Measurements from ENCODE around the gene NRSN2. TPM values are rescaled to one million over a fixed set of nuclear protein-coding genes. Genes with fewer than 3 reads are reported as not detected.

Gene NRSN2
- total RNA-seq, 1 experiment from 2014 or later = 22.7 TPM

DNA sequence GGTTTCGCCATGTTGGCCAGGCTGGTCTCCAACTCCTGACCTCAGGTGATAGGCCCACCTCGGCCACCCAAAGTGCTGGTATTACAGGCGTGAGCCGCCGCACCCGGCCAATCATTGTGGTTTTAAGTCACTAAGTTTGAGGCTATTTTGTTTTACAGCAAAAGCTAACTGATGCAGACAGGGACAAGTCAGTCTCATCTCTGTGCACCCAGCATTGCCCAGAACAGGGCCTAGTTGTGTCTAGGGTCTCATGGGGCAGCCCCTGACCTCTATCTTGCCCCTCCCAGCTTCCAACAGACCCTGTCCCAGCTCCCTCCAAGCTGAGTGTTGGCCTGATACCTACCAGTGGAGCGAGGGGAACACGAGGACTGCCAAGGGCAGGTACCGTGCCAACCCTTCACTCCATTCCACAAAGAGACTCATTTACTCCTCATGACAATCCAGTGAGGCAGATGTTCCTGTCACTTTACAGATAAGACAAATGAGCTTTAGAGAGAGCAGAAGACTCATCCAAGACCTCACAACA, 52.3 kb downstream of the NRSN2 start:
- H3K9me3 ChIP-seq (ENCODE audit: control insufficient read depth, low read depth, low read length) = no peaks in the 10 kb centered on the region
- H3K23ac ChIP-seq (ENCODE audit: insufficient read length, low read depth, low read length) = no peak overlapping the region
- Mint-ChIP-seq H3K4me1 (peaks cover 16% of the 10 kb centered on the region in 2 experiments), H3K27me3 (ENCODE audit: low read depth) (no peaks in the 10 kb centered on the region), H3K27ac (peak overlapping the region in 1 of 3 experiments; percentile 47; a peak in 2 of 7 replicates), H3K4me3 (no peak overlapping the region), H3K36me3 (ENCODE audit: insufficient read depth in 1 of 3, low read depth in 3 of 3) (peaks cover 0 to 19% (median 4%) of the 10 kb centered on the region in 3 experiments; a peak in 4 of 7 replicates), H3K9me3 (peaks cover 2 to 4% of the 10 kb centered on the region in 2 experiments; a peak in 3 of 5 replicates)
- H3K18ac ChIP-seq (ENCODE audit: insufficient read length, low read depth, low read length) = no peak overlapping the region
- no peak overlapping the region for H4K8ac ChIP-seq (replicated peaks; ENCODE audit: insufficient read length, low read depth, low read length)
- H3K79me1 ChIP-seq (ENCODE audit: insufficient read depth, low read depth, low read length, poor library complexity, severe bottlenecking) = no peaks in the 10 kb centered on the region
- no peak overlapping the region for H3K4ac ChIP-seq (ENCODE audit: low read depth, low read length)
- H4K91ac ChIP-seq (ENCODE audit: insufficient read length, low read depth, low read length) = no peak overlapping the region
- no peak overlapping the region for H2AFZ ChIP-seq (ENCODE audit: low read length)
- H3K79me2 ChIP-seq (ENCODE audit: insufficient read depth, low read length) = no peaks in the 10 kb centered on the region
- H2BK120ac ChIP-seq (ENCODE audit: low read depth, low read length, poor library complexity, severe bottlenecking) = no peak overlapping the region
- no peaks in the 10 kb centered on the region for H3K23me2 ChIP-seq (ENCODE audit: insufficient read length, low read depth, low read length, poor library complexity, severe bottlenecking)
- no peak overlapping the region for H2BK15ac ChIP-seq (ENCODE audit: low read depth, low read length)
- H2BK5ac ChIP-seq (ENCODE audit: insufficient read length, low read length) = no peak overlapping the region
- no peak overlapping the region for H3K27ac ChIP-seq (ENCODE audit: insufficient read length, low read depth, low read length)
- H2BK12ac ChIP-seq (ENCODE audit: insufficient read length, low read depth, low read length) = no peak overlapping the region
- H4K20me1 ChIP-seq (ENCODE audit: control insufficient read depth, insufficient read depth, insufficient read length) = no peaks in the 10 kb centered on the region
- no peak overlapping the region for H3K56ac ChIP-seq (ENCODE audit: insufficient read length, low read depth, low read length)
- H3K27me3 ChIP-seq (ENCODE audit: insufficient read depth, low read length) = no peaks in the 10 kb centered on the region
- H3K9ac ChIP-seq (ENCODE audit: extremely low read depth, insufficient read length, low read length) = no peak overlapping the region
- H3K14ac ChIP-seq (ENCODE audit: insufficient read depth, low read length) = no peak overlapping the region
- peaks cover 5% of the 10 kb centered on the region; the same call in 1 of the 2 replicates for H3K4me1 ChIP-seq (ENCODE audit: insufficient read depth, low read length)
- H4K5ac ChIP-seq (ENCODE audit: insufficient read length, low read depth, low read length) = no peak overlapping the region
- no peak overlapping the region for H3K4me2 ChIP-seq (ENCODE audit: insufficient read depth, insufficient read length, low read length)
- no peak for DNase-seq
- H2BK20ac ChIP-seq (ENCODE audit: low read depth, low read length, poor library complexity, severe bottlenecking) = no peak overlapping the region
- no CpG with 5 or more reads among the region's 9 CpGs for WGBS (ENCODE audit: extremely low coverage, insufficient read length, low lambda C conversion rate)
- H3T11ph ChIP-seq (ENCODE audit: low read length) = no peak overlapping the region
- TF ChIP-seq, protein P1, sequence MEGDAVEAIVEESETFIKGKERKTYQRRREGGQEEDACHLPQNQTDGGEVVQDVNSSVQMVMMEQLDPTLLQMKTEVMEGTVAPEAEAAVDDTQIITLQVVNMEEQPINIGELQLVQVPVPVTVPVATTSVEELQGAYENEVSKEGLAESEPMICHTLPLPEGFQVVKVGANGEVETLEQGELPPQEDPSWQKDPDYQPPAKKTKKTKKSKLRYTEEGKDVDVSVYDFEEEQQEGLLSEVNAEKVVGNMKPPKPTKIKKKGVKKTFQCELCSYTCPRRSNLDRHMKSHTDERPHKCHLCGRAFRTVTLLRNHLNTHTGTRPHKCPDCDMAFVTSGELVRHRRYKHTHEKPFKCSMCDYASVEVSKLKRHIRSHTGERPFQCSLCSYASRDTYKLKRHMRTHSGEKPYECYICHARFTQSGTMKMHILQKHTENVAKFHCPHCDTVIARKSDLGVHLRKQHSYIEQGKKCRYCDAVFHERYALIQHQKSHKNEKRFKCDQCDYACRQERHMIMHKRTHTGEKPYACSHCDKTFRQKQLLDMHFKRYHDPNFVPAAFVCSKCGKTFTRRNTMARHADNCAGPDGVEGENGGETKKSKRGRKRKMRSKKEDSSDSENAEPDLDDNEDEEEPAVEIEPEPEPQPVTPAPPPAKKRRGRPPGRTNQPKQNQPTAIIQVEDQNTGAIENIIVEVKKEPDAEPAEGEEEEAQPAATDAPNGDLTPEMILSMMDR (conservative IDR thresholded peaks at IDR 0.05) = no peak
- H2AK5ac ChIP-seq (ENCODE audit: insufficient read length, low read length) = no peak overlapping the region
